K562 (cell line): ENCODE data around the gene SLC25A51. TPM values are rescaled to one million over a fixed set of nuclear protein-coding genes. Genes with fewer than 3 reads are reported as not detected.

Source experiments
- ATAC-seq: fragments of 200-7000 bp; cut with Tn5 transposase; 3 replicates; pipeline ENCODE4 v1.9.1; 2020; ENCODE audit warnings: moderate library complexity
- BruUV-seq: library from RNA; stranded (reverse); fragments of 400-500 nt; replicated peaks from 2 replicates; lab custom pipeline; 2021; lab: Mats Ljungman, UMichigan
- CTCF ChIA-PET: fragments of 300-600 bp; formaldehyde crosslinking; extraction: SDS; loops from one replicate; lab custom pipeline; 2021; ENCODE audit warnings: low intra/inter-chr PET ratio; lab: Yijun Ruan, JAX
- POLR2A ChIA-PET: fragments of 300-600, 350-650 bp; sonication (Branson Sonifier 250); formaldehyde crosslinking; extraction: SDS; loops from one replicate; lab custom pipeline; 2021; ENCODE audit warnings: antibody characterized with exemption, inconsistent platforms; lab: Yijun Ruan, JAX
- DNase-seq, 4 experiments: peaks; one replicate each; pipeline versions ENCODE4 v3.0.0 to v3.0.0-alpha.2; 2011 to 2018; ENCODE audit warnings: low spot score in 3 of 4, mixed read lengths in 3 of 4; ENCODE audit errors: extremely low read depth in 1 of 4
- FAIRE-seq: peaks from 2 replicates; lab custom pipeline; 2011; peaks lifted over from hg19 to GRCh38; lab: Jason Lieb, UNC
- H2AFZ ChIP-seq: 2 replicates; pipeline ENCODE4 v1.6.0; 2011; ENCODE audit warnings: low read depth, low read length, control low read depth, inconsistent platforms
- H3K27ac ChIP-seq: fragments of 200-600 bp; 3 replicates; pipeline ENCODE4 v1.8.0; 2011; ENCODE audit warnings: low read depth, mild to moderate bottlenecking, control low read depth, inconsistent platforms, low read length, moderate library complexity, mixed read lengths; ENCODE audit errors: extremely low read depth
- H3K27me3 ChIP-seq, 2 experiments: fragments of 300-600 bp in 1 of 2; 2 replicates in 1 of 2; 3 replicates in 1 of 2; pipeline versions ENCODE4 v1.6.0 to v1.8.0; 2011; ENCODE audit warnings: inconsistent platforms in 2 of 2, low read length in 2 of 2, mild to moderate bottlenecking in 1 of 2, mixed read lengths in 1 of 2, moderate library complexity in 1 of 2; ENCODE audit not compliant: control insufficient read depth in 2 of 2, insufficient read depth in 2 of 2
- H3K36me3 ChIP-seq: fragments of 300-600 bp; 3 replicates; pipeline ENCODE4 v1.8.0; 2011; ENCODE audit warnings: mild to moderate bottlenecking, low read length, inconsistent platforms; ENCODE audit not compliant: control insufficient read depth, insufficient read depth
- H3K4me1 ChIP-seq, 2 experiments: fragments of 200-600 bp in 1 of 2; replicated peaks in 1 of 2; 2 replicates in 1 of 2; 3 replicates in 1 of 2; pipeline versions ENCODE4 v1.5.1 to v1.8.0; 2011; ENCODE audit warnings: inconsistent platforms in 2 of 2, low read length in 2 of 2, mild to moderate bottlenecking in 1 of 2, mixed read lengths in 1 of 2, moderate library complexity in 1 of 2; ENCODE audit not compliant: control insufficient read depth in 2 of 2, insufficient read depth in 2 of 2
- H3K4me2 ChIP-seq: 2 replicates; pipeline ENCODE4 v1.6.1; 2011; ENCODE audit warnings: low read length, control low read depth, inconsistent platforms, mixed read lengths; ENCODE audit not compliant: insufficient read depth
- H3K4me3 ChIP-seq: fragments of 200-600 bp; sonication (generic), shearing (Covaris generic); 2 replicates; pipeline ENCODE4 v1.5.1; 2016; ENCODE audit warnings: control low read depth, inconsistent platforms
- H3K79me2 ChIP-seq: fragments of 200-600 bp; 3 replicates; pipeline ENCODE4 v1.8.0; 2011; ENCODE audit warnings: low read length, inconsistent platforms; ENCODE audit not compliant: control insufficient read depth, insufficient read depth
- H3K9ac ChIP-seq, 2 experiments: 2 replicates each; pipeline versions ENCODE4 v1.6.0 to v1.6.1; 2011; ENCODE audit warnings: low read depth in 2 of 2, low read length in 2 of 2, control low read depth in 1 of 2, inconsistent platforms in 1 of 2, mild to moderate bottlenecking in 1 of 2, mixed read lengths in 1 of 2; ENCODE audit not compliant: insufficient read depth in 1 of 2
- H3K9me1 ChIP-seq: one replicate; pipeline ENCODE4 v1.6.0; 2011; ENCODE audit warnings: inconsistent platforms, mild to moderate bottlenecking, low read length, moderate library complexity; ENCODE audit not compliant: control insufficient read depth, insufficient read depth
- H3K9me3 ChIP-seq: replicated peaks from 2 replicates; pipeline ENCODE4 v1.5.1; 2011; ENCODE audit warnings: low read depth, low read length, inconsistent platforms; ENCODE audit not compliant: control insufficient read depth, insufficient read depth
- H4K20me1 ChIP-seq: replicated peaks from 2 replicates; pipeline ENCODE4 v1.6.1; 2011; ENCODE audit warnings: low read length, inconsistent platforms, mixed read lengths; ENCODE audit not compliant: control insufficient read depth, insufficient read depth
- ADNP ChIP-seq: fragments of 200-800 bp; sonication (Bioruptor generic); IDR thresholded peaks from 2 replicates; pipeline ENCODE4 v1.6.1; 2016; ENCODE audit warnings: missing genetic modification characterization, missing compliant biosample characterization
- C11orf30 ChIP-seq: fragments of 450-650 bp; IDR thresholded peaks from 2 replicates; pipeline ENCODE4 v1.6.1; 2016; ENCODE audit warnings: low read depth, mild to moderate bottlenecking
- GATAD2B ChIP-seq: fragments of 450-650 bp; IDR thresholded peaks from 2 replicates; pipeline ENCODE4 v1.6.1; 2017; ENCODE audit warnings: mild to moderate bottlenecking, borderline replicate concordance
- IRF9 ChIP-seq: fragments of 450-650 bp; IDR thresholded peaks from 2 replicates; pipeline ENCODE4 v1.6.1; 2016; ENCODE audit warnings: missing biosample characterization, missing genetic modification characterization
- L3MBTL2 ChIP-seq: fragments of 450-650 bp; IDR thresholded peaks from 2 replicates; pipeline ENCODE4 v1.6.1; 2016; ENCODE audit warnings: mild to moderate bottlenecking, moderate library complexity
- MAX ChIP-seq: sonication (generic); formaldehyde crosslinking; IDR thresholded peaks from 2 replicates; pipeline ENCODE4 v1.9.0; 2022; ENCODE audit warnings: mild to moderate bottlenecking, missing genetic modification reagents
- PHTF2 ChIP-seq: fragments of 250-450 bp; sonication (Bioruptor Pico); IDR thresholded peaks from 2 replicates; pipeline ENCODE4 v1.5.0; 2021; ENCODE audit warnings: mild to moderate bottlenecking
- PKNOX1 ChIP-seq: fragments of 450-650 bp; IDR thresholded peaks from 2 replicates; pipeline ENCODE4 v1.6.1; 2016
- TSHZ1 ChIP-seq: fragments of 250-450 bp; sonication (Bioruptor Pico); IDR thresholded peaks from 2 replicates; pipeline ENCODE4 v1.4.0; 2020; ENCODE audit warnings: mild to moderate bottlenecking, moderate library complexity
- ZNF124 ChIP-seq: sonication (generic); formaldehyde crosslinking; IDR thresholded peaks from 2 replicates; pipeline ENCODE4 v1.8.1; 2022; ENCODE audit warnings: missing genetic modification reagents
- ZNF695 ChIP-seq: fragments of 450-650 bp; formaldehyde crosslinking; IDR thresholded peaks from 2 replicates; pipeline ENCODE4 v1.4.0; 2020; ENCODE audit warnings: mild to moderate bottlenecking, moderate library complexity
- WGBS: fragments of 100-300 bp; shearing (Covaris generic); methylation state at CpG from one replicate; pipeline ENCODE4 v1.1.6; 2016; ENCODE audit warnings: low coverage, mixed read lengths; ENCODE audit not compliant: insufficient coverage; ENCODE audit errors: missing lambda C conversion rate; 5-methylcytosine and 5-hydroxymethylcytosine counted together
- in situ Hi-C: fragments of 300-500 bp; cut with MboI; formaldehyde crosslinking; loops from 4 replicates; pipeline ENCODE4 v1.15.0; 2018; ENCODE audit warnings: inconsistent platforms, mixed read lengths
- intact Hi-C: fragments of 100-400 bp; cut with micrococcal nuclease; formaldehyde crosslinking; loops from 2 replicates; pipeline ENCODE4 v1.14.2; 2022
- polyA plus RNA-seq, 8 experiments: library from polyadenylated mRNA; depleted of rRNA in 4 of 8; stranded (reverse) in 5 of 8; unstranded in 3 of 8; fragments of >200 nt; fragmentation: Nextera tagmentation in 2 of 8; fragmentation: Illumina TruSeq in 1 of 8; extraction: Ambion mirVana in 2 of 8; extraction: Trizol in 1 of 8; gene quantifications; 2 replicates each; pipeline versions ENCODE4 v1.2.1 to v1.2.3, GENCODE V29; 2011 to 2014; ENCODE audit warnings: inconsistent platforms in 1 of 8, missing spikeins in 1 of 8
- total RNA-seq, 7 experiments: library from RNA; depleted of rRNA in 6 of 7; stranded (reverse); fragments of >200 nt in 6 of 7; fragmentation: Illumina TruSeq in 2 of 7; extraction: Trizol in 2 of 7; gene quantifications; 2 replicates each; pipeline versions ENCODE4 v1.2.1 to v1.2.3, GENCODE V29; 2011 to 2021; ENCODE audit warnings: low replicate concordance in 1 of 7
- TF ChIP-seq, protein P1 (sequence below): fragments of 250-450 bp; sonication (Bioruptor Pico); IDR thresholded peaks from 2 replicates; pipeline ENCODE4 v1.8.0; 2022; ENCODE audit warnings: inconsistent platforms, mild to moderate bottlenecking, moderate library complexity, borderline replicate concordance
- TF ChIP-seq, protein P2 (sequence below): fragments of 200-800 bp; sonication (Bioruptor generic); IDR thresholded peaks from 2 replicates; pipeline ENCODE4 v1.6.1; 2017; ENCODE audit warnings: missing genetic modification characterization, missing compliant biosample characterization

Gene SLC25A51
- total and polyA plus RNA-seq, 9 of the 15 experiments (the other 6 are each of a cell fraction or from before 2014, with no cell fraction given) = 9.1 to 40.7 (median 24.5) TPM

GRCh38 chr9:37914701-37915358 is 10.9 kb upstream of the SLC25A51 start:
- 52% methylated on average over 7 of the region's 11 CpGs for WGBS
- BruUV-seq = no TSS peak
- no peaks in the 10 kb centered on the region for H3K27me3 ChIP-seq
- no peak for FAIRE-seq
- H2AFZ ChIP-seq = no peak overlapping the region
- no peaks in the 10 kb centered on the region for H3K9me3 ChIP-seq
- in situ Hi-C loops (loop anchor here (5.0 kb wide), 2 partner anchors 157 to 247 kb away; no protein-coding TSS in a partner anchor), intact Hi-C loops (loop anchor here (5.0 kb wide), 1 partner anchor 172 kb away; no protein-coding TSS in a partner anchor)
- H4K20me1 ChIP-seq = no peaks in the 10 kb centered on the region
- no peak for DNase-seq
- ATAC-seq = no peak
- no peak overlapping the region for H3K9ac ChIP-seq
- CTCF ChIA-PET = interaction anchor here (0.5 to 2.5 kb wide), 6 partner anchors 88 to 448 kb away, joined by 4 to 20 read pairs (median 12); partner anchors contain the start of gene SHB
- H3K4me2 ChIP-seq = no peak overlapping the region
- H3K9me1 ChIP-seq = no peaks in the 10 kb centered on the region
- POLR2A ChIA-PET = interaction anchor here (1.3 to 1.5 kb wide), 2 partner anchors 9 to 147 kb away, joined by 3 to 6 read pairs; no protein-coding TSS in a partner anchor
- no peak overlapping the region for H3K27ac ChIP-seq
- peaks cover 0 to 12% of the 10 kb centered on the region in 2 experiments; a peak in 3 of 5 replicates for H3K4me1 ChIP-seq
- no peak overlapping the region for H3K4me3 ChIP-seq
- H3K79me2 ChIP-seq = no peaks in the 10 kb centered on the region
- H3K36me3 ChIP-seq = peaks cover 8% of the 10 kb centered on the region; the same call in 1 of the 3 replicates
- TF ChIP-seq PKNOX1 (no peak), ZNF124 (CRISPR knock-in tag) (no peak), TSHZ1 (no peak), C11orf30 (no peak), GATAD2B (no peak), MAX (CRISPR knock-in tag) (no peak), ZNF695 (CRISPR knock-in tag) (no peak), IRF9 (tag) (no peak), PHTF2 (no peak), L3MBTL2 (no peak), ADNP (tag) (no peak)
- TF ChIP-seq, protein P1, sequence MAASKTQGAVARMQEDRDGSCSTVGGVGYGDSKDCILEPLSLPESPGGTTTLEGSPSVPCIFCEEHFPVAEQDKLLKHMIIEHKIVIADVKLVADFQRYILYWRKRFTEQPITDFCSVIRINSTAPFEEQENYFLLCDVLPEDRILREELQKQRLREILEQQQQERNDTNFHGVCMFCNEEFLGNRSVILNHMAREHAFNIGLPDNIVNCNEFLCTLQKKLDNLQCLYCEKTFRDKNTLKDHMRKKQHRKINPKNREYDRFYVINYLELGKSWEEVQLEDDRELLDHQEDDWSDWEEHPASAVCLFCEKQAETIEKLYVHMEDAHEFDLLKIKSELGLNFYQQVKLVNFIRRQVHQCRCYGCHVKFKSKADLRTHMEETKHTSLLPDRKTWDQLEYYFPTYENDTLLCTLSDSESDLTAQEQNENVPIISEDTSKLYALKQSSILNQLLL = no peak
- TF ChIP-seq, protein P2, sequence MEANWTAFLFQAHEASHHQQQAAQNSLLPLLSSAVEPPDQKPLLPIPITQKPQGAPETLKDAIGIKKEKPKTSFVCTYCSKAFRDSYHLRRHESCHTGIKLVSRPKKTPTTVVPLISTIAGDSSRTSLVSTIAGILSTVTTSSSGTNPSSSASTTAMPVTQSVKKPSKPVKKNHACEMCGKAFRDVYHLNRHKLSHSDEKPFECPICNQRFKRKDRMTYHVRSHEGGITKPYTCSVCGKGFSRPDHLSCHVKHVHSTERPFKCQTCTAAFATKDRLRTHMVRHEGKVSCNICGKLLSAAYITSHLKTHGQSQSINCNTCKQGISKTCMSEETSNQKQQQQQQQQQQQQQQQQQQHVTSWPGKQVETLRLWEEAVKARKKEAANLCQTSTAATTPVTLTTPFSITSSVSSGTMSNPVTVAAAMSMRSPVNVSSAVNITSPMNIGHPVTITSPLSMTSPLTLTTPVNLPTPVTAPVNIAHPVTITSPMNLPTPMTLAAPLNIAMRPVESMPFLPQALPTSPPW (CRISPR knock-in tag) = no peak
